Fibroblast of skin of back (primary cell): Measurements from ENCODE around the gene UVSSA.

Experiments
- DNase-seq: peaks from one replicate; pipeline ENCODE4 v3.0.0-alpha.2; 2013

UVSSA gene

GRCh38 chr4:1316537-1317168, 30.4 kb upstream of the UVSSA start:
- DNase-seq = no peak

GRCh38 chr4:1317177-1318045, 29.6 kb upstream of the UVSSA start:
- no peak for DNase-seq

GRCh38 chr4:1318046-1318375, 29.0 kb upstream of the UVSSA start:
- DNase-seq = no peak

- no peak for DNase-seq
Measured at GRCh38 chr4:1318488-1319213, 28.4 kb upstream of the UVSSA start.

GRCh38 chr4:1321486-1321885, 25.5 kb upstream of the UVSSA start:
- no peak for DNase-seq

GRCh38 chr4:1321946-1322650, 24.9 kb upstream of the UVSSA start:
- no peak for DNase-seq

GRCh38 chr4:1323280-1323634, 23.8 kb upstream of the UVSSA start:
- no peak for DNase-seq

- DNase-seq = peak; percentile 93
Measured at GRCh38 chr4:1323635-1324442, 23.2 kb upstream of the UVSSA start.

GRCh38 chr4:1324443-1325175, 22.4 kb upstream of the UVSSA start:
- peak; percentile 58 for DNase-seq

- DNase-seq = no peak
Measured at GRCh38 chr4:1325176-1325480, 21.9 kb upstream of the UVSSA start.

- no peak for DNase-seq
Measured at GRCh38 chr4:1325681-1326635, 21.1 kb upstream of the UVSSA start.

- DNase-seq = no peak
Measured at GRCh38 chr4:1326751-1327525, 20.1 kb upstream of the UVSSA start.

- DNase-seq = no peak
Measured at GRCh38 chr4:1327526-1328266, 19.3 kb upstream of the UVSSA start.

- no peak for DNase-seq
Measured at GRCh38 chr4:1328267-1329155, 18.5 kb upstream of the UVSSA start.

- DNase-seq = no peak
Measured at GRCh38 chr4:1329408-1330371, 17.3 kb upstream of the UVSSA start.

- DNase-seq = no peak
Measured at GRCh38 chr4:1330761-1331590, 16.0 kb upstream of the UVSSA start.
